Adrenal gland (tissue), 12 donors: ENCODE results near the gene COASY. TPM values are rescaled to one million over a fixed set of nuclear protein-coding genes. Genes with fewer than 3 reads are reported as not detected.

Source experiments
- DNase-seq, 7 donors: peaks; one replicate each; pipeline ENCODE4 v3.0.0-alpha.2; 2019 to 2020
- H3K27ac ChIP-seq, 5 donors: fragments of 200-600 bp; sonication (generic) in 4 of 5; 1 replicate in 3 of 5; 2 replicates in 2 of 5; pipeline versions ENCODE4 v1.5.1 to v1.8.0; 2016 to 2020; ENCODE audit warnings: mild to moderate bottlenecking in 1 of 5
- H3K27me3 ChIP-seq: fragments of 200-600 bp; 2 replicates; pipeline ENCODE4 v1.8.0; 2021
- H3K36me3 ChIP-seq, 2 donors: fragments of 200-600 bp; replicated peaks in 1 of 2; 1 replicate in 1 of 2; 2 replicates in 1 of 2; pipeline versions ENCODE4 v1.5.1 to v1.8.0; 2018 to 2022
- H3K4me1 ChIP-seq, 2 donors: fragments of 200-600 bp; replicated peaks in 1 of 2; 1 replicate in 1 of 2; 2 replicates in 1 of 2; pipeline versions ENCODE4 v1.5.1 to v1.8.0; 2018 to 2021
- H3K4me3 ChIP-seq, 4 donors: fragments of 200-600 bp; sonication (generic) in 3 of 4; one replicate each; pipeline ENCODE4 v1.5.1; 2016 to 2018
- H3K9me3 ChIP-seq, 3 donors: fragments of 200-600 bp; sonication (generic) in 1 of 3; replicated peaks in 1 of 3; 1 replicate in 2 of 3; 2 replicates in 1 of 3; pipeline versions ENCODE4 v1.5.1 to v1.8.0; 2016 to 2021
- POLR2A ChIP-seq, 2 donors: fragments of 450-650 bp; IDR thresholded peaks; one replicate each; pipeline ENCODE4 v1.6.1; 2017; ENCODE audit warnings: antibody characterized with exemption in 2 of 2, mild to moderate bottlenecking in 2 of 2, moderate library complexity in 1 of 2
- WGBS, 4 donors: extraction: QIAGEN DNeasy Blood & Tissue Kit in 2 of 4; methylation state at CpG; one replicate each; pipeline versions ENCODE4 v1.1.5 to v1.1.7; 2013 to 2017; 5-methylcytosine and 5-hydroxymethylcytosine counted together
- intact Hi-C, 2 donors: fragments of 100-400 bp; cut with DNase I; formaldehyde crosslinking; loops; one replicate each; pipeline versions ENCODE4 v1.14.1 to v1.15.0; 2022 to 2023
- polyA plus RNA-seq, 3 donors: library from polyadenylated mRNA; stranded (reverse); fragments of 200-250 nt in 2 of 3; fragments of 350-450 nt in 1 of 3; fragmentation: Illumina TruSeq in 1 of 3; extraction: RNeasy Lipid Tissue Mini Kit (QIAGEN cat#74804) in 1 of 3; gene quantifications; one replicate each; pipeline ENCODE4 v1.2.3, GENCODE V29; 2013 to 2014
- total RNA-seq, 9 donors: library from RNA; depleted of rRNA in 4 of 9; stranded (reverse); fragments of >200 nt in 4 of 9; fragments of 120-200 nt in 1 of 9; fragmentation: NEBNext Ultra II Directional in 1 of 9; extraction: Animal tissue kit (Norgen Biotek cat#: 25700) in 1 of 9; gene quantifications; one replicate each; pipeline versions ENCODE4 v1.1.0 to v1.2.4, GENCODE V29; 2013 to 2023
- TF ChIP-seq, protein P1 (sequence below), 6 experiments: fragments of 450-650 bp in 4 of 6; fragments of 200-600 bp in 2 of 6; sonication (generic) in 1 of 6; IDR thresholded peaks; 1 replicate in 5 of 6; 2 replicates in 1 of 6; pipeline versions ENCODE4 v1.5.1 to v1.8.0; 2016 to 2021; ENCODE audit warnings: antibody characterized with exemption in 6 of 6, mild to moderate bottlenecking in 2 of 6, moderate library complexity in 1 of 6
- donor health status: healthy with polysubstance abuse.
- donor health status: Bipolar disorder and iron deficiency.
- donor health status: DM: yes; HTN: yes; CAD: no.
- donor health status: DM: no; HTN: no; CAD: no.
- donor health status: DM: no; HTN: no; CAD: no.
- donor health status: DM: yes; HTN: yes; CAD: no.

COASY gene
- total and polyA plus RNA-seq, 12 donors, result 46.8 to 192 (median 91.8) TPM

DNA sequence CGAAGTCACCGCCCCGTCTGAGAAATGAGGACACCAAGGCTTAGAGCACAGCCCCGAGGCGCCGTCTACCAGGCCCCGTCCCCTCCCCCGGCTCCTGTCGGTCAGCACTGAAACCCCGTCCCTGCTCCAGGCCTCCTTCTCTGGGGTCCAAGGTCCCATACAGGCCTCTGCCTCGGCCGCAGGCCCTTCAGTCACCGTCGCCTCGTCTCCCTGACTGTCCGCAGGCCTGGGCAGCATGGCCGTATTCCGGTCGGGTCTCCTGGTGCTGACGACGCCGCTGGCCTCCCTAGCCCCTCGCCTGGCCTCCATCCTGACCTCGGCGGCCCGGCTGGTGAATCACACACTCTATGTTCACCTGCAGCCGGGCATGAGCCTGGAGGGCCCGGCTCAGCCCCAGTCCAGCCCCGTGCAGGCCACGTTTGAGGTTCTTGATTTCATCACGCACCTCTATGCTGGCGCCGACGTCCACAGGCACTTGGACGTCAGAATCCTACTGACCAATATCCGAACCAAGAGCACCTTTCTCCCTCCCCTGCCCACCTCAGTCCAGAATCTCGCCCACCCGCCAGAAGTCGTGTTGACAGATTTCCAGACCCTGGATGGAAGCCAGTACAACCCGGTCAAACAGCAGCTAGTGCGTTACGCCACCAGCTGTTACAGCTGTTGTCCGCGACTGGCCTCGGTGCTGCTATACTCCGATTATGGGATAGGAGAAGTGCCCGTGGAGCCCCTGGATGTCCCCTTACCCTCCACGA, 617 bp downstream of the COASY start:
- TF ChIP-seq POLR2A (IDR thresholded peaks at IDR 0.05), result no peak
- TF ChIP-seq, protein P1, sequence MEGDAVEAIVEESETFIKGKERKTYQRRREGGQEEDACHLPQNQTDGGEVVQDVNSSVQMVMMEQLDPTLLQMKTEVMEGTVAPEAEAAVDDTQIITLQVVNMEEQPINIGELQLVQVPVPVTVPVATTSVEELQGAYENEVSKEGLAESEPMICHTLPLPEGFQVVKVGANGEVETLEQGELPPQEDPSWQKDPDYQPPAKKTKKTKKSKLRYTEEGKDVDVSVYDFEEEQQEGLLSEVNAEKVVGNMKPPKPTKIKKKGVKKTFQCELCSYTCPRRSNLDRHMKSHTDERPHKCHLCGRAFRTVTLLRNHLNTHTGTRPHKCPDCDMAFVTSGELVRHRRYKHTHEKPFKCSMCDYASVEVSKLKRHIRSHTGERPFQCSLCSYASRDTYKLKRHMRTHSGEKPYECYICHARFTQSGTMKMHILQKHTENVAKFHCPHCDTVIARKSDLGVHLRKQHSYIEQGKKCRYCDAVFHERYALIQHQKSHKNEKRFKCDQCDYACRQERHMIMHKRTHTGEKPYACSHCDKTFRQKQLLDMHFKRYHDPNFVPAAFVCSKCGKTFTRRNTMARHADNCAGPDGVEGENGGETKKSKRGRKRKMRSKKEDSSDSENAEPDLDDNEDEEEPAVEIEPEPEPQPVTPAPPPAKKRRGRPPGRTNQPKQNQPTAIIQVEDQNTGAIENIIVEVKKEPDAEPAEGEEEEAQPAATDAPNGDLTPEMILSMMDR (IDR thresholded peaks at IDR 0.05), result no peak
- Histone ChIP-seq H3K36me3 (peaks cover 0 to 21% of the 10 kb centered on the region in 2 donors), H3K9me3 (no peaks in the 10 kb centered on the region), H3K4me3 (peak overlapping the region; percentile 5 to 91 (median 65)), H3K27ac (peak overlapping the region; percentile 81 to 92 (median 87)), H3K27me3 (no peaks in the 10 kb centered on the region), H3K4me1 (peaks cover 29 to 34% of the 10 kb centered on the region in 2 donors)
- peak in 5 of 7 donors; percentile 43 to 61 (median 58) for DNase-seq
- WGBS, 4 donors, result 0 to 7% (median 4%) methylated on average over 12 to 48 of the region's 48 CpGs
- intact Hi-C loops, result no loop called here

DNA sequence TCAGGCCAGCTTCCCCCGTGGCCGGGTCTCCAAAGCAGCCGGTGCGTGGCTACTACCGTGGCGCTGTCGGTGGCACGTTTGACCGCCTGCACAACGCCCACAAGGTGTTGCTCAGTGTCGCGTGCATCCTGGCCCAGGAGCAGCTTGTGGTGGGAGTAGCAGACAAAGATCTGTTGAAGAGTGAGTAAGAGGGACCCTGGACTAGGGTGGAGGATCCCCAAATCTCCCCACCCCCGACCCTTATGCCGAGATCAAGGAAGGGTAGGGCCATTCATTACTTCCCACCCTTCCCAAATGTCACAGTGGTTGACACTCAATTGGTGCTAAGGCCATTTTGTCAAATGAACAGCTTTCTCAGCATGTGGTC, 1.2 kb downstream of the COASY start:
- no peak for DNase-seq
- peak overlapping the region in 3 of 4 donors; percentile 19 to 91 (median 61) for H3K4me3 ChIP-seq
- intact Hi-C loops, result no loop called here
- no peaks in the 10 kb centered on the region for H3K27me3 ChIP-seq
- H3K4me1 ChIP-seq, result peaks cover 35 to 40% of the 10 kb centered on the region in 2 donors
- H3K9me3 ChIP-seq, result no peaks in the 10 kb centered on the region
- TF ChIP-seq, protein P1 (IDR thresholded peaks at IDR 0.05), result no peak
- TF ChIP-seq POLR2A (IDR thresholded peaks at IDR 0.05), result no peak
- WGBS, 4 donors, result 62 to 73% (median 68%) methylated on average over 12 to 14 of the region's 14 CpGs
- H3K36me3 ChIP-seq, result peaks cover 0 to 21% of the 10 kb centered on the region in 2 donors
- peak overlapping the region; percentile 81 to 92 (median 87) for H3K27ac ChIP-seq

DNA sequence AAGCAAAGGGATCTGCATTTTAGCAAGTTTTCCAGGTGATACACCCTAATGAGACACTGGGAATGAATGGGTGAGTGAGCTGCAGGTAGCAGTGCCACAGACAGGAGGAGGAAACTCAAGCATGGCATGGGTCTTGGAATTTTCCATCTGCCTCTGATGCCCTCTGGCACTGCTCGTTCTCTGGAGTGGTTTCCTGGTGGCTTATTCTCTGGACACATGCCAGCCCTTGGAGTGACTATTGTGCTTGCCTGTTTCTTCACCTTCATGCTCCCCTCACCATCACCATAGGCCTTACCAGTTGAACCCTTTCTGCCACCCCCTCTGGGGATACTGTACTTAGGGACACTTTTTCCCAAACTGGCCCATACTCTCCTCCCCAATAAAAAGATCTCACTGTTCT, 1.6 kb downstream of the COASY start:
- WGBS, 4 donors, result 0 to 15% (median 11%) methylated on average over 1 of the region's 1 CpG
- Histone ChIP-seq H3K27ac (peak overlapping the region in 4 of 5 donors; percentile 81 to 92 (median 88)), H3K4me1 (peaks cover 35 to 43% of the 10 kb centered on the region in 2 donors), H3K4me3 (peak overlapping the region in 1 of 4 donors; percentile 91), H3K36me3 (peaks cover 0 to 23% of the 10 kb centered on the region in 2 donors), H3K9me3 (no peaks in the 10 kb centered on the region), H3K27me3 (no peaks in the 10 kb centered on the region)
- intact Hi-C loops, result no loop called here
- TF ChIP-seq, protein P1 (IDR thresholded peaks at IDR 0.05), result peak in 1 of 6 experiments; percentile 1
- no peak for TF ChIP-seq POLR2A (IDR thresholded peaks at IDR 0.05)
- DNase-seq, result peak in 6 of 7 donors; percentile 57 to 76 (median 68)

DNA sequence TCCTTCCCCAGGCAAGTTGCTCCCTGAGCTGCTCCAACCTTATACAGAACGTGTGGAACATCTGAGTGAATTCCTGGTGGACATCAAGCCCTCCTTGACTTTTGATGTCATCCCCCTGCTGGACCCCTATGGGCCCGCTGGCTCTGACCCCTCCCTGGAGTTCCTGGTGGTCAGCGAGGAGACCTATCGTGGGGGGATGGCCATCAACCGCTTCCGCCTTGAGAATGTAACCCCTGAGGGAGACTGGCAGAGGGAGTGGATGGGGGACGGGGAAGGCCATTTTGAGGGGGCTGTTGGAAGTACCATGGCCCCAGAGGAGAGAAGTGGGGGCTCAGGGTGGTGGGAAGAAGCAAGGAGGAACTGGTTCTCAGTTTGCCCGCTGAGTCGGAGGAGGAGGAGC, 2.0 kb downstream of the COASY start:
- TF ChIP-seq POLR2A (IDR thresholded peaks at IDR 0.05), result no peak
- H3K27ac ChIP-seq, result peak overlapping the region in 4 of 5 donors; percentile 81 to 92 (median 88)
- 75 to 85% (median 78%) methylated on average over 9 of the region's 9 CpGs for WGBS, 4 donors
- H3K9me3 ChIP-seq, result no peaks in the 10 kb centered on the region
- DNase-seq, result no peak
- peaks cover 35 to 43% of the 10 kb centered on the region in 2 donors for H3K4me1 ChIP-seq
- H3K36me3 ChIP-seq, result peaks cover 0 to 27% of the 10 kb centered on the region in 2 donors
- intact Hi-C loops, result no loop called here
- H3K4me3 ChIP-seq, result no peak overlapping the region
- no peaks in the 10 kb centered on the region for H3K27me3 ChIP-seq
